Measurements from ENCODE around the gene EEF1AKMT4.
"Not testable (repeated sequence)": the region's sequence is repeated elsewhere in the genome, so short reads cannot be mapped to it uniquely, and the experiment has no call there.

EEF1AKMT4 gene

DNA sequence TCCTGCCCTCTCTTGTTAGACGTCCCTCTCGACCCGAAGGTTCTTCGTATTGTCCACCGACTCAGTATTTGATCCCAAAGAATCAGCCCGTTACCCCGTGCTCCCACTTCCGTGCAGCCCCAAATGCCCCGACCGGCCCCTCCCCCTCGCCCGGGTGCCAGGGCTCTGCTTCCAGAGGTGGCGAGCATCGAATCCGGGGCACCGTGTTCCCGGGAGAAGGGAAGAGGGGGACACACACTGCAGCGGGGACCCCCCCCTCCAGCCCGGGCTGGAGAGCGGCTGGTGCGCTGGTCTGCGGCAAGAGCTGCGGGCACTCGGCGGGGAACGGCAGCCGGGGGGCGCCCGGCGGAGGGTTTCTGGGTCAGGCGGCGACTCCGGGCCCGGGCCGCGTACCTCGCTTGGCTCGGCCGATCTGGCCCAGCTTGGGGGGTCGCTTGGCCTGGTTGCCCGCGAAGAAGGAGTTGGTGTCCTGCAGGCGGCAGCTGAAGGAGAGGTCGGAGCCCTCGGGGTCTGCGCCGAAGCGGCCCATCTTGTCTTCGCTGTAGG is 11.3 kb downstream of the EEF1AKMT4 start:
- peak; percentile 57 for DNase-seq (ENCODE audit: low spot score)

DNA sequence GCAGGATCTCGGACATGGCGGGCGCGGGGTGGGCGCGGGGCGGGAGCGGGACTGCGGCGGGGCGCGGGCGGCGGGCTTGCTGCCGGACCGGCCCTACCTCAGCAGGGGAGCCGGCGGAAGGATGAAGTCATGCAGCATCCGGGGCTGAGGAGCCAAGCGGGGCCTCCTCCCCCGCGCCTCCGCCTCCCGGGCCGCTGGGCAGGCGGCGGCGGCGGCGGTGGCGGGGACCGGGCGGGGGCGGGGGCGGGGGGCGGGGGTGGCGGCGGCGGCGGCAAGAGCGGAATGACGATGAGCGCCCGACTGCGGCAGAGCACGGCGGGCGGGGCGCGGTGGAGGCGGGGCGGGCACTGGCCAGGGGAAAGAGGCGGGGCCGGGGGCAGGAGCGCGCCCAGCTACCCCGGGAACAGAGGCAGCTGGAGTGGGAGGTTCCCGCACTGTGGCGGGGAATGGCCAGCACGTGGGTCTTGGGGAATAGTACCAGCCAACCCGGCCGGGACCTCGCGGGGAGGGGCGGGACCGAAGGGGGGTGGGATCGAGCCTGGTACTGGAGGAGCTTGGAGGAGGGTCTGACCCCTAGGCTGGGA is 11.9 kb downstream of the EEF1AKMT4 start, which contains the start of gene CAMK2N2:
CAMK2N2 (minus strand) TSS at position 284 of the 584 bp plus-strand sequence; CDS start at position 16, 268 bp downstream.
- DNase-seq (ENCODE audit: low spot score): peak; percentile 83

DNA sequence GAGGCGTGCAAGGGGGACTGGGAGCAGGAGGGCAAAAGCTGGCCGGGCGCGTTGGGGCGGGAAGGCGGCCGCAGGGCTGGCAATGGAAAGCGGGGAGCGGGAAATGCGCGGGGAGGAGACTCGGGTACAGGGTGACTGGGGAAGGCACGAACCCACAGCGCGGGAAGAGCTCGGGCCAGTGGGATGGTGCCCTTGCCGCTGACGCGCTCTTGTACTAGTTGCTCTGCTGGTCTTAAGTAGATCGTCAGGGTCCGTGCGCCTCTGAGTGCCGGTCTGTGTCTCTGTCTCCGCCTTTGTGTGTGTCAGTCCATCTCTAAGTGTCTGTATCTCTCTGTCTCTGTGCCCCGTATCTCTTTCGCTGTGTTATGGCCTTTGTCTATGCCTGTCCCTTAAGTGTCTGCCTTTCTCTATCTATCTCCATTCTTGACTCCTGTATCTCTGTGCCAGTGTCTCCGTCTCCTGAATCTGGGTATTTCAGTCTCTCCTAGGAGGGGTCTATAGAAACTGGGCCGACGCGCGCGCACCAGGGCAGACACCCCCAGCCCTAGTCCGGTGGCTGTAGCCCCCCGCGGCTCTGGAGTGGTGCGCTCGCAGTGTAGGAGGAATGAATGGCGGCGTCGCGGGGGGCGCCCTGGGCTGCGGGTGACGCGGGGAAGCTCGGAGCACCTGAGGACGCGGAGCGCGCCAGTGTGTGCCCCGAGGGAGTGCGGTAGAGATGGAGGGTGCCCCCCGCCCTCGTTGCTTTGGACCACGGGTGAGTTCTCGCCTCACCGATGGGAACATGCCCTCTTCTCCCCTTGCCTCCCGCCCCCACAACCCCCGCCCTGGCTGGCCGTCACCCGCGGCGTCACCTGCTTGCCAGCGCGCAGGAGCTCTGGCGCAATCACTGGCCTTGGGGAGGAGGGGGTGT is 12.6 kb downstream of the EEF1AKMT4 start:
- DNase-seq (ENCODE audit: low spot score): peak; percentile 60

DNA sequence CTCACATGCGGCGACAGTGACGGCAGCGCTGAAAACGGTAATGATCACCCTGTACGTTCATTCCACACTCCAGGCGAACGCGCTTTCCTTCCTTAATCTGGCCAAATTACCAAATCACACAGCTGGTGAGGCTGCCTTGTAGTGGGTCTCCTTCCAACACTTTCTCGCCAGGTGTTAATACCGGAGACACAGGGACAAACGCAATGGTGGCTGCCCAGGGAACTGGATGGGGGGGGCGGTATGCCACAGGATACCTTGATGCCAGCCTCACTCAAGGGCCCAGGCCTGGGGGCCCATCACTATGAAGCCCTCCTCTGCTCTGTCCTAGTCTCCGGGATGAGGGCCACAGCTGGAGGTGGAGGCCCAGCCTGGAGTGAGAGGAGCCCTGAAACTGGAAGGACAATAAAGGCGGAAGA is 13.3 kb downstream of the EEF1AKMT4 start:
- DNase-seq (ENCODE audit: low spot score): no peak

DNA sequence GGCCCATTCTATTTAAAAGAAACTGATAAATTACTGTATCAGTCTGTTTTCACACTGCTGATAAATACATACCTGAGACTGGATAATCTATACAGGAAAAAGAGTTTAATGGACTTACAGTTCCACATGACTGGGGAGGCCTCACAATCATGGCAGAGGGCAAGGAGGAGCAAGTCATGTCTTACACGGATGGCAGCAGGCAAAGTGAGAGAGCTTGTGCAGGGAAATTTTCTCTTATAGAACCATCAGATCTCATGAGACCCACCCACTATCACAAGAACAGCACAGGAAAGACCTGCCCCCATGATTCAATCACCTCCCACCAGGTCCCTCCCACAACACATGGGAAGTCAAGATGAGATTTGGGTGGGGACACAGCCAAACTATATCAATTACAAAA is 17.8 kb downstream of the EEF1AKMT4 start:
- DNase-seq (ENCODE audit: low spot score): not testable (repeated sequence)

DNA sequence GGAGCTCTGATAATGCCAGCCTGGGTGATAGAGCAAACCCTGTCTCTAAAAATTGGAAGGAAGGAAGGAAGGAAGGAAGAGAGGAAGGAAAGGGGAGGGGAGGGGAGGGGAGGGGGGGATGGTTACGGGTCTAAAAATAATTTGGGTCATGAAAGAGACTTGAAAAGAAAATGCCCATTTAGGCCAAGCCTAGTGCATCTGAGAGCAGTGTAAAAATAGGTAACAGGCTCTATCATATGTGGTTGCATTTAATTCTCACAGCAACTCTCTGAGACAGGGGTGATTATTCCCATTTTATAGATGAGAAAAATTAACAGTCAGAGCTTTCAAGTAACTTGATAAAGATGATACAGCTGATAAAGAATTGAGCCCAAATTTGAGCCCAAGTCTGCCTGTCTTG is 22.8 kb downstream of the EEF1AKMT4 start:
- no peak for DNase-seq (ENCODE audit: low spot score)

DNA sequence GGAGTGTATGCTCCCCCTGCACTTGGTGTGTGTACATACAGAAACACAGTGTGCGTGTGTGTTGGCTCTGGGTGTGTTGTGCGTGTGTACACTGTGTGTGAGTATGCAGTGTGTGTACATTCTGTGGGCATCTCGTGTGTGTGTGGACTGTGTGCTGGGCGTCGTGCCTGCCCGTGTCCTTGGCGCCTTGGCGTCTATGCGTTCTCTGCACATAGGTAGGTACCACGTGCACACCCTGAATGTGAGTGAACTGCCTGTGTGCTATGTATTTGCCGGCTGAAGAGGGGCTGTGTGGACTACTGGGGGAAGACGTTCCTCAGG is 25.9 kb downstream of the EEF1AKMT4 start:
- DNase-seq (ENCODE audit: low spot score): no peak

DNA sequence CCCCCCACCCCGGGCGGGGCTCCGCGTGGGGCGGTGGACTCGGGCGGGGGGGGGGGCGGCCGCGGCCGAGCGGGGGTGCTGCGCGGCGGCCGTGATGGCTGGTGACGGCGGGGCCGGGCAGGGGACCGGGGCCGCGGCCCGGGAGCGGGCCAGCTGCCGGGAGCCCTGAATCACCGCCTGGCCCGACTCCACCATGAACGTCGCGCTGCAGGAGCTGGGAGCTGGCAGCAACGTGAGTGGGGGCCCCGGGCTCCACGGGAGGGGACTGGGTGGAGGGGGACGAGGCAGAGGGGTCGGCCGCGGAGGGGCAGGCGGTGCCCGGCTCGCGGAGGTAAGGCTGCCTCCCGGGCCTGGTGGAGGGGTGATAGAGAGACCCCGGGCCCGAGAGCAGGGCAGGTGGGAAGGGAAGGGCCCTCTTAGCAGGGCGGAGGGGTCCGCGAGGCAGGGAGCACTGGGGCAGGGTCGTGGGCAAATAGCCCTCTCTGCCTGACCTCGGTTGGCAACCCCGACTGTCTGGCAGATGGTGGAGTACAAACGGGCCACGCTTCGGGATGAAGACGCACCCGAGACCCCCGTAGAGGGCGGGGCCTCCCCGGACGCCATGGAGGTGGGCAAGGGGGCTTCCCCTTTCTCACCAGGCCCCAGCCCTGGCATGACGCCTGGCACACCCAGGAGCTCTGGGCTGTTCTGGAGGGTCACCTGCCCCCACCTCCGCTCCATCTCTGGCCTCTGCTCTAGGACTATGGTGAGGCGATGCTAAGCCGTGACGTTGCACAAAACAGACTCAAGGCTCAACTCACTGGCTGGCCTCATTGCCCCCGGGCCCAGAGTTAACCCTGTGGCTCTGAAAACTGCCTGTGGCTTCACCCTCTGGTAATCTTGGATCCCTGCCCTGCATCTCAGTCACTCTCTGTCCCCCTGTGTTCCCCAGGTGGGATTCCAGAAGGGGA is 26.8 kb downstream of the EEF1AKMT4 start, which contains the start of gene ECE2:
ECE2 (plus strand) TSS at position 62 of the 950 bp plus-strand sequence; CDS start at position 194, 132 bp downstream.
- DNase-seq (ENCODE audit: low spot score): no peak

DNA sequence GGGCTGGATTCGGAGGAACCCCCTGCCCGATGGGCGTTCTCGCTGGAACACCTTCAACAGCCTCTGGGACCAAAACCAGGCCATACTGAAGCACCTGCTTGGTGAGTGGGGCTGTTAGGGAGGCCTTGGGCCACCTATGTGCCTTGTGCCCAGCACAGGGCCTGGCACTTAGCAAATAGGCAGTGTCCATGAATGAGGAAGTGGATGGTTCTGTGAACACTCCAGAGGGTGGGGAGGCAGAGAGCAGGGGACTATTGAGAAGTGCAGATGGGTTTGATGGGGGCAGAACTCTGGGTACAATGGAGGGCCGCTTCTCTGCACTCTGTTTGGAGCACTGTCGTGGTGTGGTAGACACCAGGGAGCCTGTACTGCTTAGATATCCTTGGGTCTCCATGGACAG is 27.9 kb downstream of the EEF1AKMT4 start:
- DNase-seq (ENCODE audit: low spot score): no peak

DNA sequence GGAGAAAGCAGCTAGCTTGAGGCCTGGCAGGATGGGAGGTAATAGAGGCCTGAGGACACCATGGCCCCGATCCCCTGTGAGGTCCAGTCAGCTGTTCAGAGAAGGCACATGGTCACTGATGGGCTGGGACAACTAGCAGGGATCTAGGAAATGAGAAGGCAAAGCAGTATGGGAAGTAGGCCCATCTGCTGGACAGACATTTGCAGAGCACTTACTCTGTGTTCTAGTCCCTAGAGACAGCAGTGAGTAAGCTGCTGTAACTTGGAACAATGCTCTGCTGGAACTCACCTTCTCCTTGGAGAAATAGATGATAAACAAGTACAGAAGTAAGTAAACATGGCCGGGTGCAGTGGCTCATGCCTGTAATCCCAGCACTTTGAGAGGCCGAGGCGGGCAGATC is 33.5 kb downstream of the EEF1AKMT4 start:
- no peak for DNase-seq (ENCODE audit: low spot score)

DNA sequence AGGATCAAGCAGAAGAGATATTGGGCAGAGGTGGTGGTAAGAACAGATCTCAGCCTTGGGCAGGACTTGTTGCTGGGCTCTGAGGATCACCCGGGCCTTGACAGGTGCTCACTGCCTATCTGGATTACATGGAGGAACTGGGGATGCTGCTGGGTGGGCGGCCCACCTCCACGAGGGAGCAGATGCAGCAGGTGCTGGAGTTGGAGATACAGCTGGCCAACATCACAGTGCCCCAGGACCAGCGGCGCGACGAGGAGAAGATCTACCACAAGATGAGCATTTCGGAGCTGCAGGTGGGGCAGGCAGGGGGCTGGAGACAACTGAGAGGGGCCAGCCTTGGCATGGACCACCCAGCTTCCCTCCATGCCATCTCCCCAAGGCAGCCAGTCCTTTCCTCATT is 34.2 kb downstream of the EEF1AKMT4 start:
- DNase-seq (ENCODE audit: low spot score): no peak

DNA sequence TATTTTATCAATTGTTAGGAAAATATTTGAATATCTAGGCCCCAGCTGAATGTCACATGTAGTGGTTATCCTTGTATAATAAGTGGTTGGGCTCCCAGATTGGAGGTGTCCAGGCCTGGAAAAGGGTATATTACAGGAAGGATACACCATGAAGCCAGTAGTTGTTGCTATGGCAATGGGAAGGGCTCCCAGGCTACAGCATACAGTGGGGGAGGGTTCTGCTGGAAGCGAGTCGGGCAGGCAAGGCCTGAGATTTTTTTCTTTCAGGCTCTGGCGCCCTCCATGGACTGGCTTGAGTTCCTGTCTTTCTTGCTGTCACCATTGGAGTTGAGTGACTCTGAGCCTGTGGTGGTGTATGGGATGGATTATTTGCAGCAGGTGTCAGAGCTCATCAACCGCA is 35.2 kb downstream of the EEF1AKMT4 start:
- peak; percentile 88 for DNase-seq (ENCODE audit: low spot score)

DNA sequence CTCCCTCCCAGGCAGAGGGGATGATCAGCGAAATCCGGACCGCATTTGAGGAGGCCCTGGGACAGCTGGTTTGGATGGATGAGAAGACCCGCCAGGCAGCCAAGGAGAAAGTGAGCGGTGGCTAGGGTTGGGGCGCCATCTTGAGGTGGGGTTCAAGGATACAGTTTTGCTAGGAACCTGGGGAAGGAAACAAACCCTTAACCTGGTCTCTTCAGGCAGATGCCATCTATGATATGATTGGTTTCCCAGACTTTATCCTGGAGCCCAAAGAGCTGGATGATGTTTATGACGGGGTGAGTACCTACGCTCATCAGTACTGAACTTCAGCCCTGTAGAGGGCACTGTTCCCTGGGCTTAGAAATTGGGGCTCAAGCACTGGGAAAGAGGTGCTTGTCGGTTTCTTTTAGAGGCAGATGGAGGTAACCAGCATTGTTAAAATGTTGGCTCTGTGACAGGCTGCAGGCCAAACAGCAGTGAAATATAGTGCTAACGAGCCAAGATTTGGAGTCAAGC is 40.0 kb downstream of the EEF1AKMT4 start:
- DNase-seq (ENCODE audit: low spot score): peak; percentile 88

DNA sequence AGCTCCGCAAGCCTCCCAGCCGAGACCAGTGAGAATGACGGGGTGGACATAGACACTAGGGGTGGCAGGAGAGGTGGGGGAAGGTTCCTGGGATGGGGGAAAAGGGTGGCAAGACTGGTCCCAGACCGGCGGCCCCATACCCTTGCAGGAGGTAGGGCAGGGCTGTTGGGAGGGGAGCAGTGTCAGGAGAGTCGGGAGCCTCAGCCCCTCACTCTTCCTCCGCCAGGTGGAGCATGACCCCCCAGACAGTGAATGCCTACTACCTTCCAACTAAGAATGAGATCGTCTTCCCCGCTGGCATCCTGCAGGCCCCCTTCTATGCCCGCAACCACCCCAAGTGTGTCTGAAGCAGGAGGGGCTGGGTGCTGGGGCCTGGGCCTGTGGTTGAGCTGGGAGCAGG is 40.9 kb downstream of the EEF1AKMT4 start:
- DNase-seq (ENCODE audit: low spot score): no peak

DNA sequence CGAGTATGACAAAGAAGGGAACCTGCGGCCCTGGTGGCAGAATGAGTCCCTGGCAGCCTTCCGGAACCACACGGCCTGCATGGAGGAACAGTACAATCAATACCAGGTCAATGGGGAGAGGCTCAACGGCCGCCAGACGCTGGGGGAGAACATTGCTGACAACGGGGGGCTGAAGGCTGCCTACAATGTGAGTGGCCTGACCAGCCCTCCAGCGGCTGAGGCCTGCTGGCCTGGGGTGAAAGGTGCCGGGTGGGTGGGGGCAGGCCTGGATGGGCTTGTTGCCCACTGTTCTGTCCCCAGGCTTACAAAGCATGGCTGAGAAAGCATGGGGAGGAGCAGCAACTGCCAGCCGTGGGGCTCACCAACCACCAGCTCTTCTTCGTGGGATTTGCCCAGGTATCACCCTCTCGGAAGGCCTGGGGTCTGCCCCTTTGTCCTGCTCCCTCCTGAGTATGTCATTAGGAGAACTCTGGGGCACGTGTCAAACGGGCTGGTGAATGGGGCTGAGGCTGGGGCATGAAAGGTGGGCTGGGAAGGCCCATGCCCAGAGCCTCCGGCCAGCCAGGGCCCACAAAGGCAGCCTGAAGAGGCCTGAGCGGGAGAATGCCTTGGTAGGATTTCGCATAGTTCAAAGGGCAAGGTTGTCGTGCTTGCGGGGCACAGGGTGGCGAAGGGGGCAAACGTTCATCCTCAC is 41.7 kb downstream of the EEF1AKMT4 start:
- no peak for DNase-seq (ENCODE audit: low spot score)

DNA sequence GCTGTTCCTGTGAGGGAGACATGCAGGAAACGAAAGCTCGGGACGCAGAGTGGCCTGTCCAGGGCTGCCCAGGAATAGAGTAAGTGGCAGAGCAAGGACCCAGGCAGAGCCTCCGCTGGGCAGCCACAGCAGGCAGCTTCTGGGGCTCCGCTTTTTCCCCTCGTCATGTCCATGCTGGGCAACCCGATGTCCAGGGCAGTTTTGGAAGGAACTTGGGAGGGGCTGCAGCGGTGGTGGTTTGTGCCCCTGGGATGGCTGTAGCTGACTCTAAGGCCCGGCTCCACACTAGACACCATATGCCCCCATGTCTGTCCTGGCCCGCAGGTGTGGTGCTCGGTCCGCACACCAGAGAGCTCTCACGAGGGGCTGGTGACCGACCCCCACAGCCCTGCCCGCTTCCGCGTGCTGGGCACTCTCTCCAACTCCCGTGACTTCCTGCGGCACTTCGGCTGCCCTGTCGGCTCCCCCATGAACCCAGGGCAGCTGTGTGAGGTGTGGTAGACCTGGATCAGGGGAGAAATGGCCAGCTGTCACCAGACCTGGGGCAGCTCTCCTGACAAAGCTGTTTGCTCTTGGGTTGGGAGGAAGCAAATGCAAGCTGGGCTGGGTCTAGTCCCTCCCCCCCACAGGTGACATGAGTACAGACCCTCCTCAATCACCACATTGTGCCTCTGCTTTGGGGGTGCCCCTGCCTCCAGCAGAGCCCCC is 42.4 kb downstream of the EEF1AKMT4 start:
- no peak for DNase-seq (ENCODE audit: low spot score)

DNA sequence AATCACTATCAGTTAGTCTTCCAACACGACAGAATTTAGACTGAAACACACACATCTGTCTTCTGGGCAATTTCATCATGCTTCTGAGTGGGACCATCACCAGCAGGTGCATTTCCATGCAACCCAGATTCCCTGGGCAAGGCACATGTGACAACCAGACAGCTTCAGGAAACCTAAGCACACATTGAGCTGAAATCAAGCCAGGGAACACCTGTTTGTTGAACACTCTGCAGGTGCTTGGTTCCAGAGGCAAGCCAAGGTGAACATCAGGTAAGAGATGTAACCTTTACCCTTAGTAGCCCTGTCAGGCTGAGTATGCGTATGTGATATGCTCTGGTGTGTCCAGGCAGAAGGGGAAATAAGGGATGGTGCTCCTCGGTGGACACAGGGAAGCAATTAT is 46.3 kb downstream of the EEF1AKMT4 start:
- DNase-seq (ENCODE audit: low spot score): no peak

DNA sequence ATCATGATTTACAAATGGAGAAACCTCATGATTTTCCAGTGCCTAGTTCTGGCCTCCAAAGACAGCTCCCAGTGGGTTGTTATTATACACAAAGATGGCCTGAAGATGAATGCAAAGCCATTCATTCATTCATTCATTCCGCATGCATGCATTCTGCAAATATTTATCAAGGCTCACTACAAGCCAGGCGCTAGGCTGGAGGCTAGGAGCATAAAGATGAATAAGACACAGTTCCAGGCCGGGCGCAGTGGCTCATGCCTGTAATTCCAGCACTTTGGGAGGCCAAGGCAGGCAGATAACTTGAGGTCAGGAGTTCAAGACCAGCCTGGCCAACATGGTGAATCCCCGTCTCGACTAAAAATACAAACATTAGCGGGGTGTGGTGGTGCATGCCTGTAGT is 47.1 kb downstream of the EEF1AKMT4 start:
- DNase-seq (ENCODE audit: low spot score): no peak

DNA sequence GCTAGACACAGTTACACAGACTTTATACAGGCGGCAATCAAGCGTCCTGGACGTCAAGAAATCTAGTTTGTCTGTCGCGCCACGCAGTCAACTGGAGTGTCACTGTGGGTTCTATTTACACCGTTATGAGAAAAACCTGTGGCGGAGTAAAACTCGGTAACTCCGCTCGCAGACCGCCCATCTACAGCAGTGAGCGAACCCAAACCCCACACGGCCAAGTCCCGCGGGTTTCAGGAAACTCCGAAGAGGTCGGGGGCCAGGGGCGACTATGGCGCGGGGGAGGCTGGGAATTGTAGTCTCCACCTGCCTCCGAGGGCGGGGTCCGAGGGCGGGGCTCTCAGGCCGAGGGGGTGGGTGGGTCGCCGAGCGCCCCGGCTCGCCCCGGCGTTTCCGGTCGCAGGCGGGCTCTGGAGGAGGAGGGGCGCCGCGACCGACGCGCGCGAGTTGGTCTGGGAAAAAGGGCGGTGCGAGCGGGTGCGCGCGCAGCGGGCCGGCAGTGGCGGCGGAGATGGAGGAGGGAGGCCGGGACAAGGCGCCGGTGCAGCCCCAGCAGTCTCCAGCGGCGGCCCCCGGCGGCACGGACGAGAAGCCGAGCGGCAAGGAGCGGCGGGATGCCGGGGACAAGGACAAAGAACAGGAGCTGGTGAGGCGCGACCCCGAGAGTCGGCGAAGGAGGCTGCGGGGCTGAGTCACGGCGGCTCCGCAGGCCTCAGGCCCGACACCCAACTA is 49.5 kb downstream of the EEF1AKMT4 start, which contains the start of gene PSMD2:
PSMD2 (plus strand) TSS at position 483 of the 729 bp plus-strand sequence; CDS start at position 509, 26 bp downstream.
- DNase-seq (ENCODE audit: low spot score): peak; percentile 100

All from D341Med (cell line).